PFSK-1 (cell line): ENCODE measurements around the gene FAM170B.

Experiments used
- FOXP2 ChIP-seq: optimal IDR thresholded peaks from 2 replicates; pipeline ENCODE3; 2011; ENCODE audit warnings: borderline replicate concordance, control low read depth, inconsistent platforms; ENCODE audit not compliant: insufficient read depth; ENCODE audit errors: extremely low read length, extremely low read depth
- POLR2AphosphoS5 ChIP-seq: IDR thresholded peaks from 2 replicates; pipeline ENCODE4 v1.6.1; 2012; ENCODE audit warnings: low read depth, mild to moderate bottlenecking, control low read depth, low read length, moderate library complexity
- REST ChIP-seq, 2 experiments: IDR thresholded peaks; 2 replicates each; pipeline versions ENCODE4 v1.6.1 to v1.8.0; 2011 to 2012; ENCODE audit warnings: low read depth in 2 of 2, low read length in 2 of 2, control low read depth in 1 of 2, inconsistent platforms in 1 of 2, mild to moderate bottlenecking in 1 of 2, moderate library complexity in 1 of 2; ENCODE audit not compliant: insufficient read depth in 1 of 2
- SIN3A ChIP-seq: IDR thresholded peaks from 2 replicates; pipeline ENCODE4 v1.6.1; 2012; ENCODE audit warnings: mild to moderate bottlenecking, low read length, moderate library complexity, borderline replicate concordance; ENCODE audit not compliant: insufficient read depth
- TAF1 ChIP-seq: IDR thresholded peaks from 2 replicates; pipeline ENCODE4 v1.6.1; 2012; ENCODE audit warnings: low read length, control low read depth, borderline replicate concordance; ENCODE audit not compliant: insufficient read depth

Gene FAM170B

GRCh38 chr10:49177391-49178355 lies 43.9 kb upstream of the FAM170B start:
- TF ChIP-seq SIN3A (no peak), REST (IDR thresholded peaks at IDR 0.05; ENCODE audit: insufficient read depth in 1 of 2, low read depth in 2 of 2, low read length in 2 of 2) (no peak), FOXP2 (no peak), POLR2AphosphoS5 (no peak), TAF1 (no peak)

GRCh38 chr10:49176310-49177268 lies 42.8 kb upstream of the FAM170B start:
- no peak for TF ChIP-seq SIN3A
- no peak for TF ChIP-seq TAF1
- TF ChIP-seq REST (IDR thresholded peaks at IDR 0.05; ENCODE audit: insufficient read depth in 1 of 2, low read depth in 2 of 2, low read length in 2 of 2), result no peak
- TF ChIP-seq POLR2AphosphoS5, result no peak
- TF ChIP-seq FOXP2, result no peak

- TF ChIP-seq REST (IDR thresholded peaks at IDR 0.05; ENCODE audit: insufficient read depth in 1 of 2, low read depth in 2 of 2, low read length in 2 of 2), result no peak
- TF ChIP-seq SIN3A, result no peak
- no peak for TF ChIP-seq TAF1
- no peak for TF ChIP-seq POLR2AphosphoS5
- TF ChIP-seq FOXP2, result no peak
Observed at GRCh38 chr10:49175587-49176309, 41.9 kb upstream of the FAM170B start.

- TF ChIP-seq REST (IDR thresholded peaks at IDR 0.05; ENCODE audit: insufficient read depth in 1 of 2, low read depth in 2 of 2, low read length in 2 of 2) (no peak), POLR2AphosphoS5 (no peak), FOXP2 (no peak), TAF1 (no peak), SIN3A (no peak)
Observed at GRCh38 chr10:49174926-49175500, 41.2 kb upstream of the FAM170B start.
